HEK293 (cell line): ENCODE results near the gene DNAJB2.

Source experiments
- EGR2 ChIP-seq: fragments of 450-650 bp; formaldehyde crosslinking; IDR thresholded peaks from 2 replicates; pipeline ENCODE4 v1.5.1; 2016; ENCODE audit warnings: low read depth, missing biosample characterization, missing genetic modification characterization
- GFI1B ChIP-seq: fragments of 450-650 bp; formaldehyde crosslinking; IDR thresholded peaks from 2 replicates; pipeline ENCODE4 v1.5.1; 2016; ENCODE audit warnings: missing biosample characterization, missing genetic modification characterization
- GLI4 ChIP-seq: fragments of 450-650 bp; formaldehyde crosslinking; IDR thresholded peaks from 2 replicates; pipeline ENCODE4 v1.5.1; 2016; ENCODE audit warnings: missing biosample characterization, missing genetic modification characterization
- HIC1 ChIP-seq: fragments of 450-650 bp; formaldehyde crosslinking; IDR thresholded peaks from 2 replicates; pipeline ENCODE4 v1.5.1; 2016; ENCODE audit warnings: missing biosample characterization, missing genetic modification characterization
- KLF16 ChIP-seq: fragments of 450-650 bp; formaldehyde crosslinking; IDR thresholded peaks from 2 replicates; pipeline ENCODE4 v1.5.1; 2017; ENCODE audit warnings: missing biosample characterization, missing genetic modification characterization
- KLF8 ChIP-seq: fragments of 450-650 bp; formaldehyde crosslinking; IDR thresholded peaks from 2 replicates; pipeline ENCODE4 v1.5.1; 2016; ENCODE audit warnings: missing biosample characterization, missing genetic modification characterization
- PRDM1 ChIP-seq: fragments of 450-650 bp; formaldehyde crosslinking; IDR thresholded peaks from 2 replicates; pipeline ENCODE4; 2016; ENCODE audit warnings: missing biosample characterization, missing genetic modification characterization
- PRDM2 ChIP-seq: fragments of 450-650 bp; formaldehyde crosslinking; IDR thresholded peaks from 2 replicates; pipeline ENCODE4 v1.5.1; 2016; ENCODE audit warnings: missing biosample characterization, missing genetic modification characterization, borderline replicate concordance
- REPIN1 ChIP-seq: fragments of 450-650 bp; formaldehyde crosslinking; IDR thresholded peaks from 2 replicates; pipeline ENCODE4 v1.5.1; 2017; ENCODE audit warnings: missing biosample characterization, missing genetic modification characterization, low read depth
- SCRT1 ChIP-seq: fragments of 450-650 bp; formaldehyde crosslinking; IDR thresholded peaks from 2 replicates; pipeline ENCODE4 v1.5.1; 2016; ENCODE audit warnings: missing biosample characterization, missing genetic modification characterization, borderline replicate concordance
- TCF7L2 ChIP-seq: IDR thresholded peaks from 2 replicates; pipeline ENCODE4 v1.6.1; 2011; ENCODE audit warnings: low read depth, mild to moderate bottlenecking, inconsistent platforms, low read length, moderate library complexity, borderline replicate concordance
- ZBTB7A ChIP-seq: fragments of 450-650 bp; formaldehyde crosslinking; IDR thresholded peaks from 2 replicates; pipeline ENCODE4 v1.5.1; 2016; ENCODE audit warnings: low read depth, missing biosample characterization, missing genetic modification characterization
- ZEB2 ChIP-seq: fragments of 450-650 bp; formaldehyde crosslinking; IDR thresholded peaks from 2 replicates; pipeline ENCODE4 v1.5.1; 2016; ENCODE audit warnings: missing biosample characterization, missing genetic modification characterization
- ZFP69B ChIP-seq: fragments of 450-650 bp; formaldehyde crosslinking; IDR thresholded peaks from 2 replicates; pipeline ENCODE4 v1.5.1; 2016; ENCODE audit warnings: missing biosample characterization, missing genetic modification characterization
- ZNF138 ChIP-seq: fragments of 450-650 bp; formaldehyde crosslinking; IDR thresholded peaks from 2 replicates; pipeline ENCODE4 v1.5.1; 2016; ENCODE audit warnings: missing biosample characterization, missing genetic modification characterization, borderline replicate concordance
- ZNF184 ChIP-seq: fragments of 450-650 bp; IDR thresholded peaks from 2 replicates; pipeline ENCODE4 v1.5.1; 2018; ENCODE audit warnings: missing biosample characterization, mild to moderate bottlenecking, missing genetic modification characterization
- ZNF24 ChIP-seq: fragments of 450-650 bp; formaldehyde crosslinking; IDR thresholded peaks from 2 replicates; pipeline ENCODE4 v1.5.1; 2016; ENCODE audit warnings: missing biosample characterization, missing genetic modification characterization
- ZNF266 ChIP-seq: fragments of 450-650 bp; formaldehyde crosslinking; IDR thresholded peaks from 2 replicates; pipeline ENCODE4 v1.5.1; 2016; ENCODE audit warnings: missing biosample characterization, missing genetic modification characterization, low read depth
- ZNF324 ChIP-seq: fragments of 450-650 bp; formaldehyde crosslinking; IDR thresholded peaks from 2 replicates; pipeline ENCODE4 v1.5.1; 2016; ENCODE audit warnings: missing biosample characterization, missing genetic modification characterization
- ZNF610 ChIP-seq: fragments of 450-650 bp; formaldehyde crosslinking; IDR thresholded peaks from 2 replicates; pipeline ENCODE4 v1.5.1; 2016; ENCODE audit warnings: missing biosample characterization, missing genetic modification characterization, borderline replicate concordance
- ZNF626 ChIP-seq: fragments of 450-650 bp; sonication (Bioruptor Pico); formaldehyde crosslinking; IDR thresholded peaks from 2 replicates; pipeline ENCODE4 v1.5.1; 2018; ENCODE audit warnings: missing biosample characterization, missing genetic modification characterization, inconsistent platforms
- ZXDB ChIP-seq: fragments of 450-650 bp; formaldehyde crosslinking; IDR thresholded peaks from 2 replicates; pipeline ENCODE4 v1.5.1; 2016; ENCODE audit warnings: missing biosample characterization, missing genetic modification characterization
- TF ChIP-seq, protein P1 (sequence below): fragments of 450-650 bp; formaldehyde crosslinking; IDR thresholded peaks from 2 replicates; pipeline ENCODE4 v1.5.1; 2016; ENCODE audit warnings: missing biosample characterization, missing genetic modification characterization
- TF ChIP-seq, protein P2 (sequence below): fragments of 450-650 bp; formaldehyde crosslinking; IDR thresholded peaks from 2 replicates; pipeline ENCODE4 v1.5.1; 2017; ENCODE audit warnings: missing biosample characterization, mild to moderate bottlenecking, missing genetic modification characterization, moderate library complexity
- TF ChIP-seq, protein P3 (sequence below): fragments of 450-650 bp; formaldehyde crosslinking; IDR thresholded peaks from 2 replicates; pipeline ENCODE4 v1.5.1; 2016; ENCODE audit warnings: missing biosample characterization, missing genetic modification characterization

The DNAJB2 gene

GRCh38 chr2:219245148-219245898, 33.8 kb upstream of the DNAJB2 start, which contains the start of the genes GLB1L and STK16 (continued):
- TF ChIP-seq, protein P1, sequence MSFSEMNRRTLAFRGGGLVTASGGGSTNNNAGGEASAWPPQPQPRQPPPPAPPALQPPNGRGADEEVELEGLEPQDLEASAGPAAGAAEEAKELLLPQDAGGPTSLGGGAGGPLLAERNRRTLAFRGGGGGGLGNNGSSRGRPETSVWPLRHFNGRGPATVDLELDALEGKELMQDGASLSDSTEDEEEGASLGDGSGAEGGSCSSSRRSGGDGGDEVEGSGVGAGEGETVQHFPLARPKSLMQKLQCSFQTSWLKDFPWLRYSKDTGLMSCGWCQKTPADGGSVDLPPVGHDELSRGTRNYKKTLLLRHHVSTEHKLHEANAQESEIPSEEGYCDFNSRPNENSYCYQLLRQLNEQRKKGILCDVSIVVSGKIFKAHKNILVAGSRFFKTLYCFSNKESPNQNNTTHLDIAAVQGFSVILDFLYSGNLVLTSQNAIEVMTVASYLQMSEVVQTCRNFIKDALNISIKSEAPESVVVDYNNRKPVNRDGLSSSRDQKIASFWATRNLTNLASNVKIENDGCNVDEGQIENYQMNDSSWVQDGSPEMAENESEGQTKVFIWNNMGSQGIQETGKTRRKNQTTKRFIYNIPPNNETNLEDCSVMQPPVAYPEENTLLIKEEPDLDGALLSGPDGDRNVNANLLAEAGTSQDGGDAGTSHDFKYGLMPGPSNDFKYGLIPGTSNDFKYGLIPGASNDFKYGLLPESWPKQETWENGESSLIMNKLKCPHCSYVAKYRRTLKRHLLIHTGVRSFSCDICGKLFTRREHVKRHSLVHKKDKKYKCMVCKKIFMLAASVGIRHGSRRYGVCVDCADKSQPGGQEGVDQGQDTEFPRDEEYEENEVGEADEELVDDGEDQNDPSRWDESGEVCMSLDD: no peak
- TF ChIP-seq ZBTB7A (tag by site-specific recombination) (no peak), GFI1B (no peak), ZFP69B (tag by site-specific recombination) (no peak; the same call in 1 of the 2 replicates), ZNF324 (tag by site-specific recombination) (0 out of 2 replicates have a peak, but pooled peaks have one; percentile 33), ZNF610 (tag by site-specific recombination) (no peak), ZEB2 (tag by site-specific recombination) (peak; percentile 73), KLF8 (peak; percentile 57; the same call in 1 of the 2 replicates), KLF16 (tag by site-specific recombination) (peak; percentile 36; the same call in 1 of the 2 replicates), PRDM2 (no peak), TCF7L2 (no peak), ZNF184 (tag by site-specific recombination) (no peak), GLI4 (no peak), ZNF138 (tag by site-specific recombination) (no peak), ZNF24 (tag by site-specific recombination) (no peak; the same call in 1 of the 2 replicates), HIC1 (tag by site-specific recombination) (no peak), REPIN1 (tag by site-specific recombination) (no peak), ZNF266 (tag by site-specific recombination) (no peak), SCRT1 (tag by site-specific recombination) (no peak), ZNF626 (tag by site-specific recombination) (no peak), ZXDB (tag by site-specific recombination) (peak; percentile 54), PRDM1 (tag by site-specific recombination) (no peak), EGR2 (no peak)
- TF ChIP-seq, protein P2, sequence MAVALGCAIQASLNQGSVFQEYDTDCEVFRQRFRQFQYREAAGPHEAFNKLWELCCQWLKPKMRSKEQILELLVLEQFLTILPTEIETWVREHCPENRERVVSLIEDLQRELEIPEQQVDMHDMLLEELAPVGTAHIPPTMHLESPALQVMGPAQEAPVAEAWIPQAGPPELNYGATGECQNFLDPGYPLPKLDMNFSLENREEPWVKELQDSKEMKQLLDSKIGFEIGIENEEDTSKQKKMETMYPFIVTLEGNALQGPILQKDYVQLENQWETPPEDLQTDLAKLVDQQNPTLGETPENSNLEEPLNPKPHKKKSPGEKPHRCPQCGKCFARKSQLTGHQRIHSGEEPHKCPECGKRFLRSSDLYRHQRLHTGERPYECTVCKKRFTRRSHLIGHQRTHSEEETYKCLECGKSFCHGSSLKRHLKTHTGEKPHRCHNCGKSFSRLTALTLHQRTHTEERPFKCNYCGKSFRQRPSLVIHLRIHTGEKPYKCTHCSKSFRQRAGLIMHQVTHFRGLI (tag by site-specific recombination): no peak
- TF ChIP-seq, protein P3, sequence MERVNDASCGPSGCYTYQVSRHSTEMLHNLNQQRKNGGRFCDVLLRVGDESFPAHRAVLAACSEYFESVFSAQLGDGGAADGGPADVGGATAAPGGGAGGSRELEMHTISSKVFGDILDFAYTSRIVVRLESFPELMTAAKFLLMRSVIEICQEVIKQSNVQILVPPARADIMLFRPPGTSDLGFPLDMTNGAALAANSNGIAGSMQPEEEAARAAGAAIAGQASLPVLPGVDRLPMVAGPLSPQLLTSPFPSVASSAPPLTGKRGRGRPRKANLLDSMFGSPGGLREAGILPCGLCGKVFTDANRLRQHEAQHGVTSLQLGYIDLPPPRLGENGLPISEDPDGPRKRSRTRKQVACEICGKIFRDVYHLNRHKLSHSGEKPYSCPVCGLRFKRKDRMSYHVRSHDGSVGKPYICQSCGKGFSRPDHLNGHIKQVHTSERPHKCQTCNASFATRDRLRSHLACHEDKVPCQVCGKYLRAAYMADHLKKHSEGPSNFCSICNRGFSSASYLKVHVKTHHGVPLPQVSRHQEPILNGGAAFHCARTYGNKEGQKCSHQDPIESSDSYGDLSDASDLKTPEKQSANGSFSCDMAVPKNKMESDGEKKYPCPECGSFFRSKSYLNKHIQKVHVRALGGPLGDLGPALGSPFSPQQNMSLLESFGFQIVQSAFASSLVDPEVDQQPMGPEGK (tag by site-specific recombination): 0 out of 2 replicates have a peak, but pooled peaks have one; percentile 28
